Activated CD8-positive, alpha-beta memory T cell treated with anti-CD3 and anti-CD28 coated beads, Interleukin-2, amount 50 U/mL, for 24 hours (primary cell): Measurements from ENCODE around the gene ANO7.

Experiments used
- DNase-seq: peaks from one replicate; pipeline ENCODE4 v3.0.0-alpha.2; 2020; ENCODE audit errors: extremely low read depth

The ANO7 gene

GRCh38 chr2:241228081-241228859, 39.8 kb downstream of the ANO7 start:
- DNase-seq: no peak

- no peak for DNase-seq
Observed at GRCh38 chr2:241228860-241229516, 40.5 kb downstream of the ANO7 start.

GRCh38 chr2:241229563-241230401, 41.3 kb downstream of the ANO7 start:
- DNase-seq: no peak

GRCh38 chr2:241230435-241230834, 42.0 kb downstream of the ANO7 start:
- no peak for DNase-seq

- DNase-seq: no peak
Observed at GRCh38 chr2:241232736-241233575, 44.5 kb downstream of the ANO7 start.

- DNase-seq: no peak
Observed at GRCh38 chr2:241234066-241234790, 45.8 kb downstream of the ANO7 start.

GRCh38 chr2:241234962-241235740, 46.7 kb downstream of the ANO7 start:
- no peak for DNase-seq

GRCh38 chr2:241235859-241236593, 47.5 kb downstream of the ANO7 start:
- no peak for DNase-seq

- DNase-seq: no peak
Observed at GRCh38 chr2:241237047-241237446, 48.6 kb downstream of the ANO7 start.

- DNase-seq: no peak
Observed at GRCh38 chr2:241237949-241238371, 49.5 kb downstream of the ANO7 start.

GRCh38 chr2:241238693-241239198, 50.3 kb downstream of the ANO7 start:
- DNase-seq: no peak

- DNase-seq: no peak
Observed at GRCh38 chr2:241239552-241240202, 51.2 kb downstream of the ANO7 start.

- no peak for DNase-seq
Observed at GRCh38 chr2:241240320-241241004, 52.0 kb downstream of the ANO7 start.

- no peak for DNase-seq
Observed at GRCh38 chr2:241241669-241242068, 53.2 kb downstream of the ANO7 start.

GRCh38 chr2:241242306-241242705, 53.8 kb downstream of the ANO7 start:
- DNase-seq: no peak

- DNase-seq: no peak
Observed at GRCh38 chr2:241244368-241244767, 55.9 kb downstream of the ANO7 start.

- DNase-seq: no peak
Observed at GRCh38 chr2:241248289-241248688, 59.8 kb downstream of the ANO7 start.

GRCh38 chr2:241248897-241249296, 60.4 kb downstream of the ANO7 start:
- DNase-seq: no peak
